Adrenal gland (tissue), 12 donors: ENCODE results near the gene SMIM1. TPM values are rescaled to one million over a fixed set of nuclear protein-coding genes. Genes with fewer than 3 reads are reported as not detected.

Source experiments
- DNase-seq, 7 donors: peaks; one replicate each; pipeline ENCODE4 v3.0.0-alpha.2; 2019 to 2020
- H3K27ac ChIP-seq, 5 donors: fragments of 200-600 bp; sonication (generic) in 4 of 5; 1 replicate in 3 of 5; 2 replicates in 2 of 5; pipeline versions ENCODE4 v1.5.1 to v1.8.0; 2016 to 2020; ENCODE audit warnings: mild to moderate bottlenecking in 1 of 5
- H3K27me3 ChIP-seq: fragments of 200-600 bp; 2 replicates; pipeline ENCODE4 v1.8.0; 2021
- H3K36me3 ChIP-seq, 2 donors: fragments of 200-600 bp; replicated peaks in 1 of 2; 1 replicate in 1 of 2; 2 replicates in 1 of 2; pipeline versions ENCODE4 v1.5.1 to v1.8.0; 2018 to 2022
- H3K4me1 ChIP-seq, 2 donors: fragments of 200-600 bp; replicated peaks in 1 of 2; 1 replicate in 1 of 2; 2 replicates in 1 of 2; pipeline versions ENCODE4 v1.5.1 to v1.8.0; 2018 to 2021
- H3K4me3 ChIP-seq, 4 donors: fragments of 200-600 bp; sonication (generic) in 3 of 4; one replicate each; pipeline ENCODE4 v1.5.1; 2016 to 2018
- H3K9me3 ChIP-seq, 3 donors: fragments of 200-600 bp; sonication (generic) in 1 of 3; replicated peaks in 1 of 3; 1 replicate in 2 of 3; 2 replicates in 1 of 3; pipeline versions ENCODE4 v1.5.1 to v1.8.0; 2016 to 2021
- POLR2A ChIP-seq, 2 donors: fragments of 450-650 bp; IDR thresholded peaks; one replicate each; pipeline ENCODE4 v1.6.1; 2017; ENCODE audit warnings: antibody characterized with exemption in 2 of 2, mild to moderate bottlenecking in 2 of 2, moderate library complexity in 1 of 2
- WGBS, 4 donors: extraction: QIAGEN DNeasy Blood & Tissue Kit in 2 of 4; methylation state at CpG; one replicate each; pipeline versions ENCODE4 v1.1.5 to v1.1.7; 2013 to 2017; 5-methylcytosine and 5-hydroxymethylcytosine counted together
- intact Hi-C, 2 donors: fragments of 100-400 bp; cut with DNase I; formaldehyde crosslinking; loops; one replicate each; pipeline versions ENCODE4 v1.14.1 to v1.15.0; 2022 to 2023
- polyA plus RNA-seq, 3 donors: library from polyadenylated mRNA; stranded (reverse); fragments of 200-250 nt in 2 of 3; fragments of 350-450 nt in 1 of 3; fragmentation: Illumina TruSeq in 1 of 3; extraction: RNeasy Lipid Tissue Mini Kit (QIAGEN cat#74804) in 1 of 3; gene quantifications; one replicate each; pipeline ENCODE4 v1.2.3, GENCODE V29; 2013 to 2014
- total RNA-seq, 9 donors: library from RNA; depleted of rRNA in 4 of 9; stranded (reverse); fragments of >200 nt in 4 of 9; fragments of 120-200 nt in 1 of 9; fragmentation: NEBNext Ultra II Directional in 1 of 9; extraction: Animal tissue kit (Norgen Biotek cat#: 25700) in 1 of 9; gene quantifications; one replicate each; pipeline versions ENCODE4 v1.1.0 to v1.2.4, GENCODE V29; 2013 to 2023
- TF ChIP-seq, protein P1 (sequence below), 6 experiments: fragments of 450-650 bp in 4 of 6; fragments of 200-600 bp in 2 of 6; sonication (generic) in 1 of 6; IDR thresholded peaks; 1 replicate in 5 of 6; 2 replicates in 1 of 6; pipeline versions ENCODE4 v1.5.1 to v1.8.0; 2016 to 2021; ENCODE audit warnings: antibody characterized with exemption in 6 of 6, mild to moderate bottlenecking in 2 of 6, moderate library complexity in 1 of 6
- donor health status: healthy with polysubstance abuse.
- donor health status: Bipolar disorder and iron deficiency.
- donor health status: DM: yes; HTN: yes; CAD: no.
- donor health status: DM: no; HTN: no; CAD: no.
- donor health status: DM: no; HTN: no; CAD: no.
- donor health status: DM: yes; HTN: yes; CAD: no.

SMIM1 gene
- total and polyA plus RNA-seq, 12 donors, result 0.35 to 22.0 (median 7.0) TPM; not detected in 2

DNA sequence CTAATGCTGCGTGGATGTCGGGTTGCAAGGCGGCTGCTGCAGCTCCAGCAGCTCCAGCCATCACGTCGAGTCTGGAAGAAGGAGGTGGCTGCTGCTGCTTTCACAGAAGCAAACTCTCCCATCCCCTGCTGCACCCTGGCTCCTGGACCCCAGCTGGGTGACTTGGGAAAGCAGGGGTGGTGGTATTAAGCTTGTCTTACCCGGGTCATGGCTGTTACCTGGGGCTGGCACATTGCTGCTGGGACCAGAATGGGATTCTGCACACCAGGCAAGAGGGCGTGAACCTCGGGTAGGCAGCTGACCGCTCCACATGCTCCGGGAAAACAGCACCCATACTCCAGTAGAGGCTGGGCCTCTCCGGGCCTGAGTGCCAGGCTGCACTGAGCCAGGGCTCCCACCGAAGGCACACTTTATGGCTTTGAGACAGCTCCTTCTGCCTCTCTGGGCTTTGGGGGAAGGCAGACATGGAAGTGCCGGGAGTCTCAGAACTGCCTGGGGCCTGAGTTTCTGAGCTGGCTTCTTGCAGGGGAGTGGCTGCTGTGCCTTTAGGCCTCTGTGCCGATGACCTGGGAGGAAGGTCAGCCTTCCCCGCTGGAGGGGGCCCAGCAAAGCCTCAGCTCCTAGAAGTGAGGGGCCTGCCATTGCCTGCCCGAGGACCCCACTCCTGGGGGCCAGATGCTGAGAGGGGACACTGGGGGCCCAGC, 1.2 kb downstream of the SMIM1 start:
- 65 to 85% (median 77%) methylated on average over 6 to 16 of the region's 16 CpGs for WGBS, 4 donors
- Histone ChIP-seq H3K4me3 (no peak overlapping the region), H3K27ac (peak overlapping the region in 2 of 5 donors; percentile 73 to 78), H3K27me3 (no peaks in the 10 kb centered on the region), H3K9me3 (no peaks in the 10 kb centered on the region), H3K4me1 (peaks cover 14 to 37% of the 10 kb centered on the region in 2 donors), H3K36me3 (no peaks in the 10 kb centered on the region)
- intact Hi-C loops, result no loop called here
- TF ChIP-seq, protein P1, sequence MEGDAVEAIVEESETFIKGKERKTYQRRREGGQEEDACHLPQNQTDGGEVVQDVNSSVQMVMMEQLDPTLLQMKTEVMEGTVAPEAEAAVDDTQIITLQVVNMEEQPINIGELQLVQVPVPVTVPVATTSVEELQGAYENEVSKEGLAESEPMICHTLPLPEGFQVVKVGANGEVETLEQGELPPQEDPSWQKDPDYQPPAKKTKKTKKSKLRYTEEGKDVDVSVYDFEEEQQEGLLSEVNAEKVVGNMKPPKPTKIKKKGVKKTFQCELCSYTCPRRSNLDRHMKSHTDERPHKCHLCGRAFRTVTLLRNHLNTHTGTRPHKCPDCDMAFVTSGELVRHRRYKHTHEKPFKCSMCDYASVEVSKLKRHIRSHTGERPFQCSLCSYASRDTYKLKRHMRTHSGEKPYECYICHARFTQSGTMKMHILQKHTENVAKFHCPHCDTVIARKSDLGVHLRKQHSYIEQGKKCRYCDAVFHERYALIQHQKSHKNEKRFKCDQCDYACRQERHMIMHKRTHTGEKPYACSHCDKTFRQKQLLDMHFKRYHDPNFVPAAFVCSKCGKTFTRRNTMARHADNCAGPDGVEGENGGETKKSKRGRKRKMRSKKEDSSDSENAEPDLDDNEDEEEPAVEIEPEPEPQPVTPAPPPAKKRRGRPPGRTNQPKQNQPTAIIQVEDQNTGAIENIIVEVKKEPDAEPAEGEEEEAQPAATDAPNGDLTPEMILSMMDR (IDR thresholded peaks at IDR 0.05), result no peak
- TF ChIP-seq POLR2A (IDR thresholded peaks at IDR 0.05), result no peak
- no peak for DNase-seq

DNA sequence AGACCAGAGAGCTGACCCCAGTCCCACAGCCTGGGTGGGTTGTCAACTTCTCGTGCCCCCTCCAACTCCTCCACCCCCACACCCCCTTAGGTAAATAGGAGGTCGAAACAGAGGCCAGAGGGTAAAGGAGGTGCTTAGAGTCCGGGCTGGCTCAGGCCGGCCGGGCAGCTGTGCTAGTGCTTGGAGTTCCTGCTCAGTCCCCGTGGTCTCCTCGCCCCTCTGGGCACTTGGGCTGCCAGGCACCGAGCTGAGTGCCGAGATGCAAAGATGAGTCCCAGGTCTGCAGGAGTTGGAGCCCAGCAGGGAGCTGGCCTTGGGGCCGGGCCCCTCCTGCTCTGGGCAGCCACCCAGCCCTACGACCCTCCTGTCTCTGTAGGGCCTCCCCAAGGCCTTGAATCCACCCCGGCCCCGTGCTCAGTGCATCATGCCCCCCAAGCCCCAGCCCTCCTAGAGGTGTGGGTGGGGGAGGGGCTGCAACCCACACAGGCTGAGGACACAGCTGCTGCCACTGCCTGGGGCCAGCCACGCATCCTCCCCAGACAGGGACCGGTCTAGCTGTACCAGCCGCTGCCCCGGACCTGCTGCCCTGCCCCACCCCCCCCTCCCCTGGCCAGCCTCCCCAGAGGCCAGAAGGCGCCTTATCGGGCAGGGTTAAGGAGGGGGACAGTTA, 1.9 kb downstream of the SMIM1 start:
- Histone ChIP-seq H3K27ac (peak overlapping the region in 2 of 5 donors; percentile 13 to 73), H3K4me3 (no peak overlapping the region), H3K9me3 (no peaks in the 10 kb centered on the region), H3K36me3 (peaks cover 0 to 5% of the 10 kb centered on the region in 2 donors), H3K4me1 (peaks cover 14 to 37% of the 10 kb centered on the region in 2 donors), H3K27me3 (no peaks in the 10 kb centered on the region)
- intact Hi-C loops, result no loop called here
- TF ChIP-seq POLR2A (IDR thresholded peaks at IDR 0.05), result no peak
- TF ChIP-seq, protein P1 (IDR thresholded peaks at IDR 0.05), result no peak
- WGBS, 4 donors, result 60 to 80% (median 67%) methylated on average over 6 to 19 of the region's 19 CpGs
- no peak for DNase-seq

GRCh38 chr1:3774946-3775489, 2.5 kb downstream of the SMIM1 start:
- H3K27ac ChIP-seq, result peak overlapping the region in 2 of 5 donors; percentile 13 to 73
- H3K27me3 ChIP-seq, result no peaks in the 10 kb centered on the region
- intact Hi-C loops, result no loop called here
- H3K9me3 ChIP-seq, result no peaks in the 10 kb centered on the region
- 33 to 44% (median 41%) methylated on average over 1 to 17 of the region's 17 CpGs for WGBS, 4 donors
- no peak overlapping the region for H3K4me3 ChIP-seq
- H3K36me3 ChIP-seq, result peaks cover 0 to 11% of the 10 kb centered on the region in 2 donors
- TF ChIP-seq, protein P1 (IDR thresholded peaks at IDR 0.05), result no peak
- TF ChIP-seq POLR2A (IDR thresholded peaks at IDR 0.05), result no peak
- no peak for DNase-seq
- H3K4me1 ChIP-seq, result peaks cover 14 to 37% of the 10 kb centered on the region in 2 donors

DNA sequence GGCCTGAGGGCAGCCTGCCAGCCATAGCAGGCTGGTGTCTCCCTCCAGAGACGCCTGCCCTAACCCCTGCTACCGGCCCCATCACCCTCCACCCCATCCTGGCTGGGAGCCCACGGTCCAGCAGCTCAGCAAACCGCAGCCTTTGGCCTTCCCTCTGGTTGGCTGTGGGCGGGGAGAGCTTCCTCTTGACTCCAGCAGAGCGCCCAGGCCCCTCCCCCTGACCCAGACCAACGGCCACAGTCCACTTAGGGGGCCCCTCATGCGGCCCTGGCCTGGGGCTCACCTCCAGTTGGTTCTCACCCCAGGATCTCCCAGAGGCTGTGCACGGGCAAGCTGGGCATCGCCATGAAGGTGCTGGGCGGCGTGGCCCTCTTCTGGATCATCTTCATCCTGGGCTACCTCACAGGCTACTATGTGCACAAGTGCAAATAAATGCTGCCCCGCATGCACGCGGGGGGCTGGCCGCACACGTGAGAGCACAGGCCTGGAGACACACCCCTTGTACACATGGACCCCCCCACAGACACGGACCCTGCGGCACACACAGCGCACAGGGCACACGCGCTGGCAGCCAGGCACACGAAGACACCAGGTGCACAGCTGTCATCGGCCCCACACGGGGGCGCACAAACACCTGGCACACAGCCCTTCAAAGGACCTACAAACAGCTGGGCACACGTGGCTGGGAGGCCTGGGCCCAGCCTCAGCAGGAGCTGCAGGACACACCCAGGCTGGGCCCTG, 3.1 kb downstream of the SMIM1 start:
- H3K36me3 ChIP-seq, result peaks cover 0 to 17% of the 10 kb centered on the region in 2 donors
- no peaks in the 10 kb centered on the region for H3K27me3 ChIP-seq
- peak in 6 of 7 donors; percentile 44 to 58 (median 54) for DNase-seq
- no peaks in the 10 kb centered on the region for H3K9me3 ChIP-seq
- TF ChIP-seq, protein P1 (IDR thresholded peaks at IDR 0.05), result peak in 2 of 6 experiments; percentile 10 to 24
- no peak for TF ChIP-seq POLR2A (IDR thresholded peaks at IDR 0.05)
- peaks cover 14 to 37% of the 10 kb centered on the region in 2 donors for H3K4me1 ChIP-seq
- WGBS, 4 donors, result 11 to 40% (median 27%) methylated on average over 6 to 27 of the region's 27 CpGs
- intact Hi-C loops, result no loop called here
- H3K27ac ChIP-seq, result peak overlapping the region in 1 of 5 donors; percentile 73
- no peak overlapping the region for H3K4me3 ChIP-seq
